GM19468 (cell line): Measurements from ENCODE around the gene ELAC1.

Experiments
- ATAC-seq: cut with Tn5 transposase; IDR thresholded peaks from one replicate; pipeline ENCODE4 v1.9.1; 2021; ENCODE audit warnings: mild to moderate bottlenecking, moderate library complexity, moderate number of reproducible peaks; ENCODE audit not compliant: unreplicated experiment; ENCODE audit errors: extremely low read depth

The ELAC1 gene

DNA sequence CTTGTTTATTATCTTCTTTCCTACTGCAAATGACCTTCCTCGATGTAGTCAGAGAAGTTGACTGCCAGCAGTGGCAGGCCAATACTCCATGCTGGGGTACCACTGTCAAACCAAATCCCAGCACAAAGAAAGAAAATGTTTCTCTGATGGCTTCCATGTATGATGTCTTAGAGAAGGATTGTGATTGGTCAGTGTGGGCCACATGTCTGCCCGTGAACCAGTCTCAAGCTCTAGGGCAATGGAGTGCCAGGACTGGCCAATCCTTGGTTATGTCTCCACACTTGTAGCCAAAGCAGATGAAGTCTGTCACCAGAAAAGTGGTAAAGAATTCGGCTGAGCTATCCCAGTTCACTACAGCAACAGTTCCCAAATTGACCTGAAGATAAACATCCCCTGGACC, 44.6 kb downstream of the ELAC1 start:
- no peak for ATAC-seq

- ATAC-seq: no peak
These were observed 45.4 kb downstream of the ELAC1 start for GRCh38 chr18:51013259-51013658.

- no peak for ATAC-seq
These were observed 49.5 kb downstream of the ELAC1 start for GRCh38 chr18:51017140-51017879.

GRCh38 chr18:51020536-51020935, 52.7 kb downstream of the ELAC1 start:
- no peak for ATAC-seq

- no peak for ATAC-seq
These were observed 53.6 kb downstream of the ELAC1 start for GRCh38 chr18:51021226-51021965.

DNA sequence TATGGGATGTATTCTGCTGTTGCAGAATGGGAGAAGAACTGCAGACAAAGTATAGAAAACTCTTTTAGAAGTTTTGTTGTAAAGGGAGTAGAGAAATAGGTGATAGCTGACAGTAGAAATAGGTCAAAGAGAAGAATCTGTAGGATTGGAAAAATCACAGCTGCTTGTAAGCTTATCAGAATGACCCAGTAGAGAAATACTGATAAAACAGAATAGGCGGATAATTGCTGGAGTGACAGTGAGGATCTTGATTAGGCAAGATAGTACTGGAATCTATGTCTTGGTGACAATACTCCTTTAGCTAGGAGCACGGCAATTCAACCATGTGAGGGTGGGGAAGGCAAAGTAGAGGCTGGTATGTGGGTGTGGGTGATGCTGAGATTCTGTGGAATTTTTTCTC, 57.7 kb downstream of the ELAC1 start:
- ATAC-seq: no peak

GRCh38 chr18:51028201-51028805, 60.5 kb downstream of the ELAC1 start:
- ATAC-seq: no peak

GRCh38 chr18:51029378-51029693, 61.5 kb downstream of the ELAC1 start:
- ATAC-seq: no peak

- peak; percentile 77 for ATAC-seq
These were observed 62.1 kb downstream of the ELAC1 start, which contains the start of gene SMAD4 for GRCh38 chr18:51029694-51030536. Gene SMAD4 (plus strand): TSS chr18:51030213. CDS start chr18:51047047, 16,834 bp downstream.

DNA sequence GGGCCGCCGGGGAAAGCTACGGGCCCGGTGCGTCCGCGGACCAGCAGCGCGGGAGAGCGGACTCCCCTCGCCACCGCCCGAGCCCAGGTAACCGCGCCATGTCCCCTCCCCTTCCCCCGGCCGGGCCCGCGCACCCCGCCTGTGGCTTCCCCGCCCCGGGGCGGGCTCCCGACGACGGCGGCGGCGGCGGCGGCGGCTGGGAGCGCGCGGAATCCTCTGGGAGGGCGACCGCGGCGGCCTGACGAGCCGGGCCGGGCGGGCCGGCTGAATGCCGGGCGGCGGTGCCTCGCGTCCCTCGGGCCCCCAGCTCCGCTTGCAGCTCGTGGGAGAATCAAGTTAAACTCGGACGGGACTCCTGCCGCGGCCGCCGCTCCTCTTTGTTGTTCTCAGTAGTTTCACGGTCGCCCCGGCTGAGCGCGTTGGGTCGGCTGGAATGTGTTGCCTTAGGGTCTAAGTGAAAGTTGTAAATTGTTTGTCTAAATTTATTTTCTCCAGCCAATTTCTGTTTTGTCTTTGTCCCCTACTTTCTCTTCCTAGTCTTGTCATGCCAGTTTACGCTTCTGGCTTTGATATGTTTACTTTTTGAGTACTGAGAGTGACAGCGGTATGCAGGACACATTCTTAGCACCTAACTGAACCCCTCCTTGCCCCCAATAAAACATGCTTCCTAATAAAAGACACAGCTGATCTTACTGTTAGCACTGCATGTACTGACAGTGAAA, 62.9 kb downstream of the ELAC1 start:
- ATAC-seq: peak; percentile 7

DNA sequence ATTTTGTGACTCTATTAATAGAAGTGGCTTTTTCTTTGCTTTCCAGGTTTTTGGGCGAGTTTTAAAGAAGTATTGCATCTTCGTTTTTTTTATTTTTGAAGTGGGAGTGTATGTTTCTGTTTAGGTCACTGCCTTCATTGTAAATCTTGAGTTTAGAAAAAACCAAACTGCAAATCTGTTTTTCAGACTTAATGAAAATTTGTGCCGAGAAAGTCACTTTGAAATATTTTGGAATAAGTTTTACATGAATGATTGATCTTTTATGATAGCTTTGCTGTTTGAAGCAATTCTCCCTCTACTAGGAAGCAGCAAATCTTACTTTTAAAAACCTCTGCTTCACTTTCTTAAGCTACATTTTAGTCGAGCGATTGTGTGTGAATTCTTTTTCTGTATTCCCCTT, 64.4 kb downstream of the ELAC1 start:
- ATAC-seq: no peak

DNA sequence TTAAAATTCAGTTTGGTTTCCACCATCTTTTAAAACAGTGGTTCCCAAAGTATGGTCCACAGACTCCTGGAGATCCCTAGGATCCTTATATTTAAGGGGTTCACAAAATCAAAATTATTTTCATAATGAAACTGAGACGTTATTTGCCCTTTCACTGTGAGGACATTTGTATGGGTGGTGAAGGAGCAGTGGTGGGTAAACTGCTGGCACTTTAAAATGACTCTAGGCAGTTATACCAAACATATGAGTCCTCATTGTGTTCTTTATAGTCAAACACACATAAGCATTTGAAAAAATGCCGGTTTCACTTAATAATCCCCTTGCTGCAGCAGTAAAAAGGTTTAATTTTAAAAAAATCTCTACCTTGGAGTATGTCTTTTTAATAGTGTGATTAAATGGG, 69.4 kb downstream of the ELAC1 start:
- ATAC-seq: no peak
